Measurements from ENCODE around the gene UBE2E2. TPM values are rescaled to one million over a fixed set of nuclear protein-coding genes. Genes with fewer than 3 reads are reported as not detected.
A peak's percentile ranks its signal among the peaks of the same experiment; 100 is the strongest.

Gene UBE2E2
- total and polyA plus RNA-seq, 2 experiments from 2014 or later: 29.0 to 75.4 TPM

GRCh38 chr3:23316924-23317323 lies 113.8 kb downstream of the UBE2E2 start:
- Histone ChIP-seq H3K9me2 (ENCODE audit: insufficient read depth) (no peaks in the 10 kb centered on the region), H3F3A (ENCODE audit: insufficient read depth) (no peaks in the 10 kb centered on the region), H3K9me3 (ENCODE audit: low read depth) (no peaks in the 10 kb centered on the region), H3K27me3 (replicated peaks; ENCODE audit: insufficient read depth) (no peaks in the 10 kb centered on the region), H3K9ac (no peak overlapping the region), H3K27ac (no peak overlapping the region), H4K20me1 (ENCODE audit: insufficient read depth) (peaks cover 5% of the 10 kb centered on the region; the same call in 1 of the 2 replicates), H2AFZ (no peak overlapping the region), H3K79me2 (ENCODE audit: insufficient read depth) (peaks cover 52% of the 10 kb centered on the region), H3K4me3 (no peak overlapping the region), H3K36me3 (ENCODE audit: low read depth) (no peaks in the 10 kb centered on the region), H3K4me1 (ENCODE audit: insufficient read depth) (peaks cover 12% of the 10 kb centered on the region), H3K4me2 (ENCODE audit: unreplicated experiment) (no peak overlapping the region)
- DNase-seq: no peak
- in situ Hi-C loops (cut with MboI): no loop called here
- TF ChIP-seq EZH2 (IDR thresholded peaks at IDR 0.05; ENCODE audit: insufficient read depth, poor library complexity, severe bottlenecking) (no peak), EZH2phosphoT487 (IDR thresholded peaks at IDR 0.05; ENCODE audit: insufficient read depth, low read depth) (no peak)
- 97 to 100% methylated on average over 2 of the region's 2 CpGs for WGBS, 2 experiments (ENCODE audit: low coverage in 1 of 2, low lambda C conversion rate in 2 of 2, missing lambda C conversion rate in 2 of 2)

- WGBS, 2 experiments (ENCODE audit: low coverage in 1 of 2, low lambda C conversion rate in 2 of 2, missing lambda C conversion rate in 2 of 2): 96% methylated on average over 5 of the region's 5 CpGs
- Histone ChIP-seq H3K36me3 (ENCODE audit: low read depth) (no peaks in the 10 kb centered on the region), H3K4me2 (ENCODE audit: unreplicated experiment) (no peak overlapping the region), H3K4me1 (ENCODE audit: insufficient read depth) (peaks cover 16% of the 10 kb centered on the region), H3K4me3 (no peak overlapping the region), H2AFZ (no peak overlapping the region), H3K9me2 (ENCODE audit: insufficient read depth) (no peaks in the 10 kb centered on the region), H3K79me2 (ENCODE audit: insufficient read depth) (peaks cover 56% of the 10 kb centered on the region), H3K9ac (no peak overlapping the region), H3K27ac (no peak overlapping the region), H3F3A (ENCODE audit: insufficient read depth) (peaks cover 4% of the 10 kb centered on the region; the same call in 1 of the 2 replicates), H3K27me3 (replicated peaks; ENCODE audit: insufficient read depth) (no peaks in the 10 kb centered on the region), H4K20me1 (ENCODE audit: insufficient read depth) (no peaks in the 10 kb centered on the region; the same call in none of the 2 replicates), H3K9me3 (ENCODE audit: low read depth) (no peaks in the 10 kb centered on the region)
- TF ChIP-seq EZH2 (IDR thresholded peaks at IDR 0.05; ENCODE audit: insufficient read depth, poor library complexity, severe bottlenecking): no peak
- TF ChIP-seq EZH2phosphoT487 (IDR thresholded peaks at IDR 0.05; ENCODE audit: insufficient read depth, low read depth): no peak
- DNase-seq: no peak
- in situ Hi-C loops (cut with MboI): no loop called here
Observed at GRCh38 chr3:23319366-23320312, 116.5 kb downstream of the UBE2E2 start.

DNA sequence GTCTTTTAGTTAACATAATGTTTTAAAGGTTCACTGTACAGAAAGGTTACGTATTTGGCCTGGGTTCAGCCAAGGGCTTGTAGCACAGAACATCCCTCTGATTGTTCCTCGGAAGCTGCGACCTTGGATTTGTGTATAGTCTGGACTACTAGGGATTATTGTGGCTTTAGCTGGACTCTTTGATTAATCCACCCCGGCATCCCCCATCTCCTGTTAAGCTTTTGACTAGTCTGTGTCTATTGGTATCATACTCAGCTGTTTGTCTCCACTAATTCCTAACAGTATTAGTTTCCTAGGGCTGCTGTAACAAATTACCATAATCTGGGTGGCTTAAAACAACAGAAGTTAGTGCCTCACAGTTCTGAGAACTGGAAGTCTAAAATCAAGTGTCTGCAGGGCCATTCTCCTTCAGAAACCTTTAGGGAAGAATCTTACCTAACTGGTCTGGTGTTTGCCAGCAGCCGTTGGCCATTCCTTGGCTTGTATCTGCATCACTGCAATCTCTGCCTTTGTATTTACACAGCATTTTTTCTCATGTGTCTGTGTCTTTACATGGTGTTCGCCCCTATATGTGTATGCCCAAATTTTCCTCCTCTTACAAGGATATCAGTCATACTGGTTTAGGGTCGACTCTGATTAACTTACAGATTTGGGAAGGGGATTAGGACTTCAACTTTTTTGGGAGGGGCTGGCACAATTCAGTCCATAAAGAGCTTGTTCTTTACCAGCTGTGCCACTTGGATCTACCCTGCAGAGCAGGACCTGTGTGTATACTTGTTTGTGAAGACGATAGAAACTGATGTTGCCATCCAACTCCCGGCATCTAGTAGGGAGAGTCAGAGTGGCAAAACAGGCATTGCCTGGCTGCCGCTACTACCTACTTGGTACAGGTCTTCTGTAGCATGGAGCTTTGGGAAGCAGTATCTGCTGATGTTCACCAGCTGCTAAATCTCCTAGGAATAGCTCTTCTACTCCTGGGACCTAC lies 117.8 kb downstream of the UBE2E2 start:
- H3K9me3 ChIP-seq (ENCODE audit: low read depth): no peaks in the 10 kb centered on the region
- no peak overlapping the region for H3K4me3 ChIP-seq
- peaks cover 4% of the 10 kb centered on the region for H4K20me1 ChIP-seq (ENCODE audit: insufficient read depth)
- peaks cover 58% of the 10 kb centered on the region for H3K79me2 ChIP-seq (ENCODE audit: insufficient read depth)
- DNase-seq: no peak
- in situ Hi-C loops (cut with MboI): no loop called here
- no peak overlapping the region for H3K27ac ChIP-seq
- no peak overlapping the region for H2AFZ ChIP-seq
- 94 to 96% methylated on average over 10 of the region's 10 CpGs for WGBS, 2 experiments (ENCODE audit: low coverage in 1 of 2, low lambda C conversion rate in 2 of 2, missing lambda C conversion rate in 2 of 2)
- H3K9me2 ChIP-seq (ENCODE audit: insufficient read depth): no peaks in the 10 kb centered on the region
- H3K27me3 ChIP-seq (replicated peaks; ENCODE audit: insufficient read depth): no peaks in the 10 kb centered on the region
- no peak for TF ChIP-seq EZH2 (IDR thresholded peaks at IDR 0.05; ENCODE audit: insufficient read depth, poor library complexity, severe bottlenecking)
- TF ChIP-seq EZH2phosphoT487 (IDR thresholded peaks at IDR 0.05; ENCODE audit: insufficient read depth, low read depth): no peak
- no peak overlapping the region for H3K4me2 ChIP-seq (ENCODE audit: unreplicated experiment)
- H3K36me3 ChIP-seq (ENCODE audit: low read depth): no peaks in the 10 kb centered on the region
- H3K9ac ChIP-seq: no peak overlapping the region
- H3F3A ChIP-seq (ENCODE audit: insufficient read depth): peaks cover 13% of the 10 kb centered on the region; the same call in 1 of the 2 replicates
- peaks cover 15% of the 10 kb centered on the region for H3K4me1 ChIP-seq (ENCODE audit: insufficient read depth)

GRCh38 chr3:23324745-23325144 lies 121.6 kb downstream of the UBE2E2 start:
- H3K9ac ChIP-seq: no peak overlapping the region
- H3K27me3 ChIP-seq (replicated peaks; ENCODE audit: insufficient read depth): no peaks in the 10 kb centered on the region
- TF ChIP-seq EZH2phosphoT487 (IDR thresholded peaks at IDR 0.05; ENCODE audit: insufficient read depth, low read depth) (no peak), EZH2 (IDR thresholded peaks at IDR 0.05; ENCODE audit: insufficient read depth, poor library complexity, severe bottlenecking) (no peak)

More at GRCh38 chr3:23324745-23325144, 121.6 kb downstream of the UBE2E2 start:
- 23 to 27% methylated on average over 1 of the region's 1 CpG for WGBS, 2 experiments (ENCODE audit: low coverage in 1 of 2, low lambda C conversion rate in 2 of 2, missing lambda C conversion rate in 2 of 2)
- H3K4me2 ChIP-seq (ENCODE audit: unreplicated experiment): peak overlapping the region; percentile 79
- peaks cover 15% of the 10 kb centered on the region for H3K4me1 ChIP-seq (ENCODE audit: insufficient read depth)
- H3F3A ChIP-seq (ENCODE audit: insufficient read depth): peaks cover 13% of the 10 kb centered on the region; the same call in 1 of the 2 replicates
- H3K4me3 ChIP-seq: peak overlapping the region; percentile 57
- no peaks in the 10 kb centered on the region for H3K36me3 ChIP-seq (ENCODE audit: low read depth)
- in situ Hi-C loops (cut with MboI): no loop called here
- no peaks in the 10 kb centered on the region for H3K9me2 ChIP-seq (ENCODE audit: insufficient read depth)
- peaks cover 70% of the 10 kb centered on the region for H3K79me2 ChIP-seq (ENCODE audit: insufficient read depth)
- peak; percentile 58 for DNase-seq
- no peaks in the 10 kb centered on the region for H3K9me3 ChIP-seq (ENCODE audit: low read depth)
- no peak overlapping the region for H3K27ac ChIP-seq
- H4K20me1 ChIP-seq (ENCODE audit: insufficient read depth): peaks cover 7% of the 10 kb centered on the region
- H2AFZ ChIP-seq: no peak overlapping the region
